GM21723 (cell line): ENCODE measurements around the gene RARRES2.
"Not testable (repeated sequence)": the region's sequence is repeated elsewhere in the genome, so short reads cannot be mapped to it uniquely, and the experiment has no call there.

ENCODE experiments used
- ATAC-seq: cut with Tn5 transposase; IDR thresholded peaks from one replicate; pipeline ENCODE4 v1.9.1; 2021; ENCODE audit warnings: mild to moderate bottlenecking, moderate library complexity; ENCODE audit not compliant: unreplicated experiment

RARRES2 gene

GRCh38 chr7:150322833-150323681, 18.4 kb downstream of the RARRES2 start, which contains the start of the genes ACTR3C and LRRC61:
Gene ACTR3C, minus strand, starts transcription at chr7:150323545. Its CDS starts 28,249 bp downstream, at chr7:150295296.
Gene LRRC61, plus strand, starts transcription at chr7:150323355. Its CDS starts 13,507 bp downstream, at chr7:150336862.
- peak; percentile 63 for ATAC-seq

DNA sequence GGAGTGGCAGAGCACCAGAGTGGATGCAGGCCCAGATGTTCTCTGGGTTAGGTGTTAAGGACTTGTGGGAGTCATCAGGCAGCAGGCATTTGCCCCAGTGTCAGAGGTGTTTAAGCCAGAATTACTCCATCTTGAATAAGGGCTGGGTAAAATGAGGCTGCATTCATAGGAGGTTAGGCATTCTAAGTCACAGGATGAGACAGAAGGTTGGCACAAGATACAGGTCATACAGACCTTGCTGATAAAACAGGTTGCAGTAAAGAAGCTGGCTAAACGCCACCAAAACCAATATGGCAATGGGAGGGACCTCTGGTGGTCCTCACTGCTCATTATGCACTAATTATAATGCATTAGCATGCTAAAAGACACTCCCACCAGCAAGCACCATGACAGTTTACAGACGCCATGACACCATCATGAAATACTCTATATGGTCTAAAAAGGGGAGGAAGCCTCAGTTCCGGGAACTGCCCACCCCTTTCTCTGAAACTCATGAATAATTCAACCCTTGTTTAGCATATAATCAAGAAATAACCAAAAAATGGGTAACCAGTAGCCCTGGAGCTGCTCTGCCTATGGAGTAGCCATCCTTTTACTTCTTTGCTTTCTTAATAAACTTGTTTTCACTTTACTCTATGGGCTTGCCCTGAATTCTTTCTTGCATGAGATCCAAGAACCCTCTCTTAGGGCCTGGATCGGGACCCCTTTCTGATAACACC, 19.2 kb downstream of the RARRES2 start:
- ATAC-seq: peak; percentile 25

DNA sequence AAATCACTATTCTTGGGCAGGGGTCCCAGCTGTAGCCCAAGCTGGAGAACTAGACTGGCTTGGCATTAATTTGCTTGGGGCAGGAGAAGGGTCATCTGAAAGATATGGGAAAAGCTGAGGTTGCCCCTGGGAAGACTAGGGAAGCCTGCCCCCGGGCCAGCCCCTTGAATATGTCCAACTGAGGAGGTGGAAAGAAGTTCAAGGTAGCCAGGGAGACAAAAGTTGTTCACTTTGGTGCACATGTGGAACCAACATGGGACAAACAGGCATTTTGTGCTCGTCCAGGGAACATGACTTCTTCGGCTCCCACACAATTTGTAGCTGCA, 19.7 kb downstream of the RARRES2 start:
- ATAC-seq: no peak

DNA sequence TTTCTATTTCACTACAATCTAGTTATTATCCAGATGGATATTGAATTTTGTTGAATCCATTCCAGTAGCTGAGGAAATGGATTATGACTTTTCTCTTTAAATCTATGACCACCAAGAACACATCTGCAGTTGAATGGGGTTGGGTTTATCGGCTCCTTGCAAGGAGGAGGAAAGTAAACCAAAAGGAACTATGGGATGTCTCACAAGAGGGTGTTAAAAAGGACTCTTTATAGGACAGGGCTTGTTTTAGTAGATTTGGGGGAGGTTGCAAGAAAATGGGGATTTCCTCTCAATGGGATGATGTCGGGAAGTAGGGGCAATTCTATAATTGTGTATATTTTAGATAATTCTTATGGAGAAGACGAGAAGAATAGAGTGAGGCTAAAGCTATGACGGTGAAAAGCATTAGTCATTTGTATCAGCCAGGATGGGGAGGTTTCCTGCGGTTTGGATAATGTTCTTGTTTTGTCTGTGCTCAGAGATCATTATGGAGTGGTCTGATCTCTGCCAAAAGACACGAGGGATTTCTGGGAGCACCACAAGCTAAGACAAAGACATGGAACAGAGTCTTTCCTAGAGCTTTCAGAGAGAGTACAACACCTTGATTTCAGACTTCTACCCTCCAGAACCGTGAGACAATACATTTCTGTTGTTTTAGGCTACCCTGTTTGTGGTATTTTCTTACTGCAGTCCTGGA, 23.5 kb downstream of the RARRES2 start:
- no peak for ATAC-seq

DNA sequence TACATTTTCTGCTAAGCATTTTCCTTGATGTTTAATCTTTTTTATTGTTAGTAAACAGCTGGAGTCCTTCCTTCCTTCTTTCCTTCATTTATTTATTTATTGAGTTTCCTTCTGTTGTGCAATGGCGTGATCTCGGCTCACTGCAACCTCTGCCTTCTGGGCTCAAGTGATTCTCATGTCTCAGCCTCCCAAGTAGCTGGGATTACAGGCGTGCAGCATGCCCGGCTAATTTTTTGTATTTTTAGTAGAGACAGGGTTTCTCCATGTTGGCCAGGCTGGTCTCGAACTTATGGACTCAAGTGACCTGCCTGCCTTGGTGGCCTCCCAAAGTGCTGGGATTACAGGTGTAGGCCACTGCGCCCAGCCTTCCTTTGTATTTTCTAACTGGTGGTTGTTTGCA, 24.4 kb downstream of the RARRES2 start:
- ATAC-seq: not testable (repeated sequence)

- ATAC-seq: no peak
Measured at GRCh38 chr7:150314639-150315239, 26.7 kb downstream of the RARRES2 start.

DNA sequence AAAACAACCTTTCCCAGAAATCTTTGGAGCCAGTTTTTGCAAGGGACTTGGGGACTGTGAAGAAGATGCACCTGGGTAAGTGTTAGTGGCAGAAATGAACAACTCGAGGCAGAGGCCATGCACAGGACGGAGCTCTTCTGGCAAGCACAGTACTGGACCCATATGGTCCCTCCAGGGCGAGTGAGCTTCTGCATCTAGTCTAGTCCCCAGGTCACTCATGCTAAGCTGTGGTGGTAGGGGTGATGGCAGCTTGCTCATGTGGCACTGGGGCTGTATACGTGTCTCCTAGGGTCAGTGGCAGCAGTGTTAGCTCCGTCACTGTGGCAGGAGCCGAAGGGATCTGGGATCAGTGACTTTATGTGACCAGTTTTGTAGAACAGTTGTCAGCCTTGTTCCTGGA, 27.6 kb downstream of the RARRES2 start:
- no peak for ATAC-seq

GRCh38 chr7:150313367-150313809, 28.0 kb downstream of the RARRES2 start:
- no peak for ATAC-seq

DNA sequence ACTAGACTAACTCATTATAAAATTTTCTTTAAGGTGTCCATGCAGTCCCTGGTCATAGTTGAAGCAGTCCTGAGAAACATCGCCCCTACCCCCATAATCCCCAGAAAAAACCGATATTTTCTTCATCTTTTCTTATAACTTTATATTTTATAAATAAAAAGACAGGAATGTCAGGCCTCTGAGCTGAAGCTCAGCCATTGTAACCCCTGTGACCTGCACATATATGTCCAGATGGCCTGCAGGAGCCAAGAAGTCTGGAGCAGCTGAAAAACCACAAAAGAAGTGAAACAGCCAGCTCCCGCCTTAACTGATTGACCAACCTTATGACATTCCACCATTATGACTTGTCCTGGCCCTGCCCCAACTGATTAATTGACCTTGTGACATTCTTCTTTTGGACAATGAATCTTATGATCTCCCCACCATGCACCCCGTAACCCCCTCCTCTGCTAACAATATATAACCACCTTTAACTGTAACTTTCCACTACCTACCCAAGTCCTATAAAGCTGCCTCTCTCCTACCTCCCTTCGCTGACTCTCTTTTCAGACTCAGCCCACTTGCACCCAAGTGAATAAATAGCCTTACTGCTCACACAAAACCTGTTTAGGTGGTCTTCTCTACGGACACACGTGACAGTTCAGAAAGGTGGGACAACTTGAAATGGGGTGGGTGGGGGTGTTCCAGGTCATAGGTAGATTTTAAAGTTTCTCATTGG, 28.6 kb downstream of the RARRES2 start:
- not testable (repeated sequence) for ATAC-seq

- no peak for ATAC-seq
Measured at GRCh38 chr7:150311711-150312110, 29.7 kb downstream of the RARRES2 start.

- no peak for ATAC-seq
Measured at GRCh38 chr7:150311146-150311545, 30.3 kb downstream of the RARRES2 start.

GRCh38 chr7:150308575-150308974, 32.9 kb downstream of the RARRES2 start:
- no peak for ATAC-seq

DNA sequence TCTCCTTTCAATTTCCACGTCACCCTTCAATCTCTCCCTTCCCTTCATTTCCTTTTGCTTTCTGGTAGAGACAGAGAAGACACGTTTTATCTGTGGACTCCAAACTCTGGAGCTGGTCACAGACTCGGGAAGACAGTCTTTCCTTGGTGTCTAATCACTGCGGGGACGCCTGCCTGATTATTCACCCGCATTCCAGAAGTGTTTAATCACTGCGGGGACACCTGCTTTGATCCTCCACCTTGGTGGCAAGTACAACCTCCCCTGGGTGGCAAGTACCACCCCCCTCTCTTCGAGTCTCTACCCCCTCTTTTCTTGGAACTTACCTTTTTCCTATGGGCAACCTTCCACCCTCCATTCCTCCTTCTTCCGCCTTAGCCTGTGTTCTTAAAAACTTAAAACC, 33.5 kb downstream of the RARRES2 start:
- no peak for ATAC-seq

GRCh38 chr7:150307129-150307528, 34.3 kb downstream of the RARRES2 start:
- no peak for ATAC-seq

DNA sequence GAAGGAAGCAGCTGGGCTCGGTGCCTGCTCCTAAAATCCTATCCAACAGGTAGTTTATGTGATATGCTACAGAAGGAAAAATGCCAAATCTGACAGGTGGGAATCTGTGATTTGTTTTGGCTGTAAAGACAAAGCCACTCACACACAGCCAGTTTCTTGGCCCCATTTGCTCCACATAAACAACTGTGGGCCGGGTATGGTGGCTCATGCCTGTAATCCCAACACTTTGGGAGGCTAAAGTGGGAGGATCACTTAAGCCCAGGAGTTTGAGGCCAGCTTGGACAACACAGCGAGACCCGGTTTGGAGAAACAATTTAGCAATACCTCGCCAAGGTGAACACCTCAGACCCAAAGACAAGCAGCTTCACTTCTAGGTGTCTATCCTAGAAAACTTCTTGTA, 35.1 kb downstream of the RARRES2 start:
- not testable (repeated sequence) for ATAC-seq

GRCh38 chr7:150305903-150306284, 35.5 kb downstream of the RARRES2 start:
- not testable (repeated sequence) for ATAC-seq

DNA sequence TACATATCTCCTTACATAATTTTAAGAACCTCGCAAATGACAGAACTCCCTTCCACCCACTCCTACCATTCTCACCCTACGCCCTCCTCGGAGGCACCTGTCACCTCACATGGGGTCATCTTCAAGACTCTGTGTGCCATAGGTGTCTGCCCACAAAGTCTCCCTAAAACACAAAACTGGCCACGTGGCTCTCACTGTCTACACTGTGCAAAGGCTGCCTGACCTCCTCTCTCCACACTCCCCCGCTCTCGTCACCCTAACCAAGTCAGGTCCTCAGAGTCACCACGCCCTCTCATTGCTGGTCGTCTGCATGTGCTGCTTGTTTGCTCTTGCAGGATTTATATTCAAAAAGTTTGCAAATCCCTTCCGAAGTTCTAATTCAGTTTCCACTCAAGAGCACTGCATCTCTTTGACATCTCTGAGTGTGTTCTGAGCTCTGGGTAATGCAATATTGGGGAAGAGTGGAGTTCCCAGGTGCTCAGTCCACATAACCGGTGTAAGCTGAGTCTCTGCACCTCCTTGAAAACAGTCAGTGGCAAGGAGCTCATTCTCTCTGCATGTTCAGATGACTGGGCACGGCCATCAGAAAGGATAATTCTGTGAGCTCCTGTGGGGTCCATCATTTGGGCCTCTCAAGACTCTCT, 36.0 kb downstream of the RARRES2 start:
- not testable (repeated sequence) for ATAC-seq

- not testable (repeated sequence) for ATAC-seq
Measured at GRCh38 chr7:150304499-150305258, 36.8 kb downstream of the RARRES2 start.

DNA sequence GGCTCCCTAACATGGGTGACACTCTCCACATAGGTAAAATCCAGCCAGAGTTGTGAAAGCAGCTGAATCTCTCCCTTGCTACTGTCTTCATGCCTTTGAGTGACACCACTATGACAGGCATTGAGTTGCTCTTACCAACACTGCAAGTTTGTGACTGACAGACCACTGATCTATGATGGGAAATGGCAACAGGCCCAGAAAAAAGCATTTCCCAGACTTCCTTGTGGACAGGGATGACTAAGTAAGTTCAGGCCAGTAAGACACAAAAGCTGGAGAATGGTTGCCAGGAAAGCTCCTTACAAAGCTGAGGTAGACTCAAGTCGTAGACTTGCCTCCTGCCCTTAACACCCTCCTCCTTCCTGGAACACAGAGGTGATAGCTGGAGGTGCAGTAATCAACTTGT, 38.5 kb downstream of the RARRES2 start:
- ATAC-seq: not testable (repeated sequence)
